ENCODE results near the gene SLC29A4. TPM values are rescaled to one million over a fixed set of nuclear protein-coding genes. Genes with fewer than 3 reads are reported as not detected.
"Not testable (repeated sequence)": the region's sequence is repeated elsewhere in the genome, so short reads cannot be mapped to it uniquely, and the experiment has no call there.

SLC29A4 gene
- total and polyA plus RNA-seq, 11 donors, result 1.6 to 7.3 (median 3.2) TPM

DNA sequence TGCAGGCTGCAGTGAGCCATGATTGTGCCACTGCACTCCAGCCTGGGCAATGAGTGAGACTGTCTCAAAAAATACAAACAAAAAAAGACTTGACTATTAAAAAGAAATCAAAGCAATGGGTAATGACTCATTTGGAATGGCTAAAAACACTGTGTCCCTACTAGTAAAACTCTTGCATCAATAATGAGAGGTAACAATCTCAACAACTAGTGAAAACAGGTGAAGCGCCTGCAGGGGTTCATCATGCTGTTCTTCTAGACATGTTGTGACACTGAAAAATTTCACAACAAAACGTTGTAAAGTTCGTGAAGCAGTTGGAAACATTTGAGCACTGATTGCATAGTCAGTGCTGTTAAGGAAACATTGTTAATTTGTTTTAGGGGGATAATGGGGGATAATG, 26.9 kb upstream of the SLC29A4 start:
- no peaks in the 10 kb centered on the region for H3K4me1 ChIP-seq
- ATAC-seq (no peak), DNase-seq (no peak)
- intact Hi-C loops (cut with DNase I), result no loop called here
- no peaks in the 10 kb centered on the region for H3K36me3 ChIP-seq
- H3K27me3 ChIP-seq, result peaks cover 0 to 4% (median 0%) of the 10 kb centered on the region in 9 donors
- H3K27ac ChIP-seq, result no peak overlapping the region
- no peaks in the 10 kb centered on the region for H3K9me3 ChIP-seq
- H3K4me3 ChIP-seq, result no peak overlapping the region
- TF ChIP-seq POLR2A (IDR thresholded peaks at IDR 0.05), result no peak
- TF ChIP-seq, protein P1, sequence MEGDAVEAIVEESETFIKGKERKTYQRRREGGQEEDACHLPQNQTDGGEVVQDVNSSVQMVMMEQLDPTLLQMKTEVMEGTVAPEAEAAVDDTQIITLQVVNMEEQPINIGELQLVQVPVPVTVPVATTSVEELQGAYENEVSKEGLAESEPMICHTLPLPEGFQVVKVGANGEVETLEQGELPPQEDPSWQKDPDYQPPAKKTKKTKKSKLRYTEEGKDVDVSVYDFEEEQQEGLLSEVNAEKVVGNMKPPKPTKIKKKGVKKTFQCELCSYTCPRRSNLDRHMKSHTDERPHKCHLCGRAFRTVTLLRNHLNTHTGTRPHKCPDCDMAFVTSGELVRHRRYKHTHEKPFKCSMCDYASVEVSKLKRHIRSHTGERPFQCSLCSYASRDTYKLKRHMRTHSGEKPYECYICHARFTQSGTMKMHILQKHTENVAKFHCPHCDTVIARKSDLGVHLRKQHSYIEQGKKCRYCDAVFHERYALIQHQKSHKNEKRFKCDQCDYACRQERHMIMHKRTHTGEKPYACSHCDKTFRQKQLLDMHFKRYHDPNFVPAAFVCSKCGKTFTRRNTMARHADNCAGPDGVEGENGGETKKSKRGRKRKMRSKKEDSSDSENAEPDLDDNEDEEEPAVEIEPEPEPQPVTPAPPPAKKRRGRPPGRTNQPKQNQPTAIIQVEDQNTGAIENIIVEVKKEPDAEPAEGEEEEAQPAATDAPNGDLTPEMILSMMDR (IDR thresholded peaks at IDR 0.05), result no peak
- 71 to 78% (median 73%) methylated on average over 3 of the region's 3 CpGs for WGBS, 4 donors

DNA sequence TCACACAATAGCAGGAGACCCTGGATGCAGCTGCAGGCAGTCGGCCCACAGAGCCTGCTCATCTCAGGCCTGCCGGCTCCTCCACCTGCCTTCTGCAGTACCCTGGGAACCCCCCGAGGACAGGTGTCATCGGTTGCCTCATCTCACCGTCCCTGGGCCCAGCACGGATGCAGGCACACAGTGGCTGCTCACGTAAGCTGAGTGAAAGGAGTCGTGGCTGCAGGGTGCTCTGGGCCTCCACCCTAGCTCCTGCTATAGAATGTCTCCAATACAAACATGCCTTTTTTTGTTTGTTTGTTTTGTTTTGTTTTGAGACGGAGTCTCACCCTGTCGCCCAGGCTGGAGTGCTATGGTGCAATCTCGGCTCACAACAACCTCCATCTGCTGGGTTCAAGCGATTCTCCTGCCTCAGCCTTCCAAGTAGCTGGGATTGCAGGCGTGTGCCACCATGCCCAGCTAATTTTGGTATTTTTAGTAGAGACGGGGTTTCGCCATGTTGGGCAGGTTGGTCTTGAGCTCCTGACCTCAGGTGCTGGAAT, 22.1 kb upstream of the SLC29A4 start:
- H3K9me3 ChIP-seq; intact Hi-C loops (cut with DNase I); H3K36me3 ChIP-seq; H3K4me3 ChIP-seq; ATAC-seq; H3K27me3 ChIP-seq; H3K4me1 ChIP-seq; DNase-seq; H3K27ac ChIP-seq: not testable (repeated sequence)
- 90 to 92% (median 92%) methylated on average over 14 to 15 of the region's 15 CpGs for WGBS, 4 donors

DNA sequence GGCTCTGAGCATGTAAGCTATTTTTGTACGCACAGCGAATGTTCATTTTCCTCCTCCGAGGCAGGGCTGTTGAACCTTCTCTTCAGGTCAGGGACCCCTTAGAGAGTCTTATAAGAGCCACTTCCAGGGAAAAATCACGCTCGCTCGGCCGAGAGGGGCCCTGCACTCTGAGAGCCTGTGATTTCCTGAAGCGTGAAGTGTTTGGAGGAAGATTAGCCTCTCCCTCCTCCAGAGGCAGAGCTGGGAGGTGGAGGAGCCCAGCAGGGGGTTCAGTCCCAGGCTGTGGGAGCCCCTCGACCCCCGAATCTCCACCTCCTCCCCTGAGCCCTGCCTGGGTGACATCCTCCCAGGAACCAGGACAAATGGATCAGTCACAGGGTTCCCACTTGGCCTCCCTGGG, 19.7 kb upstream of the SLC29A4 start:
- H3K36me3 ChIP-seq; H3K9me3 ChIP-seq; intact Hi-C loops (cut with DNase I); DNase-seq; ATAC-seq; H3K27ac ChIP-seq; H3K27me3 ChIP-seq; H3K4me1 ChIP-seq; H3K4me3 ChIP-seq: not testable (repeated sequence)
- 67 to 75% (median 70%) methylated on average over 10 of the region's 10 CpGs for WGBS, 4 donors

DNA sequence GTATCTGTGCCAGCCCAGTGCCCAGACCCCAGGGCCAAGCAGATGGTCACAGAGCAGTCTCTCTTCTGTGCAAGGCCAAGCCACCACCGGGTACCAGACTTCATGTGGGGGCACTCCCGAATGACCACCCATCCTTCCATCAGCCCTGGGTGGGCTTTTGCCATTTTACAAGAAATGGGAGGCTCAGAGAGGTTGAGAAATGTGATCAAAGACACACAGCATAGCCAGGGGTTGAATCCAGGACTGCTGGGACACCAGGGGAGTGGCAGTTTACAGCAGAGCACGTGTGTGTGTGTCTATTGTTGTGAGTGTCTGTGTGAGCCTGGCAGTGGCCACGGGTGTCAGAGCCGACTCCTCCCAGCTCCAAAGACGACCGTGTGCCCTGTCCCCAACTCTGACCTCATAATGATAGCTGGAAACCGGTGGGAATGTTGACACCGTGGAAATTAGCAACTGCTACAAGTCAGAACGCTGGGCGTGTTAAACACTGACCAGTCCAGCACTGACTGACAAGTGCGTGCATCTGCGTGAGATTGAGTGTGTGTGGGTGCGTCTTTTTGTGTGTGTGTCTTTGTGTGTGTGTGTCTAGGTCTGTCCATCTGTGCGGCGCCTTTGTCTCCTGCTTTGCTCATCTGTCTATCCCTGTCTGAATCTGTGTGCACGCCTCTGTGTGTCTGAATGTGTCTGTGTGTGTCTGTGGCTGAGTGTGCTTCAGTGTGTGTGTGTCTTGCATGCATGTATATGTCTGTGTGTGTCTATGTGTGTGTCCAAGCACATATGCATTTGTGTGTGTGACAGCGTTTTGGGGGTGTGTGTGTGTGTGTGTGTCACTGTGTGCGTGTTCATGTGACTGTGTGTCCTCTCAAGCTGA, 17.2 kb upstream of the SLC29A4 start:
- Histone ChIP-seq H3K36me3 (no peaks in the 10 kb centered on the region), H3K4me1 (no peaks in the 10 kb centered on the region), H3K9me3 (no peaks in the 10 kb centered on the region), H3K27ac (no peak overlapping the region), H3K4me3 (no peak overlapping the region), H3K27me3 (no peaks in the 10 kb centered on the region)
- intact Hi-C loops (cut with DNase I), result no loop called here
- TF ChIP-seq, protein P1 (IDR thresholded peaks at IDR 0.05), result no peak
- no peak for TF ChIP-seq POLR2A (IDR thresholded peaks at IDR 0.05)
- ATAC-seq (peak in 1 of 4 donors; percentile 30), DNase-seq (no peak)
- WGBS, 4 donors, result 55 to 64% (median 57%) methylated on average over 15 to 19 of the region's 19 CpGs

DNA sequence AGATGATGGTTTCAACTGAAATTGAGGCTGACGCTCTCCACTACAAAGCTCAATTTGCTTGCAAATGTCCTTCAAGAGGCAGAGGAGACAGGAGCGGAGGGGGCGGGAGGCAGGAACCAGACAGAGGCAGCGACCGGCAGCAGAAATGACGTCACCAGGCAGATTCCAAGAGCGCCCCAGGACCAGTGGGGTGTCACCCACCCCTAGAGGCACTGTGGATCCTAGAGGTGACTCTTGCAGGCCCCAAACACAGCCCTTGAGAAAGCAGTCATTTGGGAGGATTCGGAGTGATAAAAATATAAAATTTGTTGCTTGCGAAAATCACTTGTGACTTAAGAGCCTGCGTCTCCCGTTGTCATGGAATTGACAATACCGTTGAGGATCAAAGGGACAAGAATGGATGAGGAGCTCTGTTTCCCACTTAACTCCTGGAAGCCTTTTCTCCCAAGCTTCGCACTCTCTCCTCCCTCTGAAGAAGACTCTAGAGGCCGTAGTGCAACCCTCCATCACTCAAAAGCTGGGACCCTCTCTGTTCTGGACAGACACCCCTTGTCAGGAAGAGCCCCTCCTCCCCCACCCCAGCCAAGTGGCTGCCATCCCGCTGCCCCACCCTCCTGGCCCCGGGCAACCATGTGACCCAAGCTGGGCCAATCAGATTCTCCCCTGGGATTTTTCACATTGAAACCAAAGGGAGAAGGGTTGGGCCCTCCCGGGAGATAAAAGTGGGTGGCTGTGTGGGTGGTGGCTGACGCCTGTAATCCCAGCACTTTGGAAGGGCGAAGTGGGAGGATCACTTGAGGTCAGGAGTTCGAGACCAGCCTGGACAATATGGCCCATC, 16.3 kb upstream of the SLC29A4 start:
- intact Hi-C loops (cut with DNase I), result no loop called here
- Histone ChIP-seq H3K4me3 (no peak overlapping the region), H3K36me3 (no peaks in the 10 kb centered on the region), H3K27ac (no peak overlapping the region), H3K9me3 (no peaks in the 10 kb centered on the region), H3K4me1 (no peaks in the 10 kb centered on the region), H3K27me3 (no peaks in the 10 kb centered on the region)
- ATAC-seq (no peak), DNase-seq (no peak)
- TF ChIP-seq POLR2A (IDR thresholded peaks at IDR 0.05), result no peak
- TF ChIP-seq, protein P1 (IDR thresholded peaks at IDR 0.05), result no peak
- WGBS, 4 donors, result 63 to 70% (median 67%) methylated on average over 20 of the region's 20 CpGs

DNA sequence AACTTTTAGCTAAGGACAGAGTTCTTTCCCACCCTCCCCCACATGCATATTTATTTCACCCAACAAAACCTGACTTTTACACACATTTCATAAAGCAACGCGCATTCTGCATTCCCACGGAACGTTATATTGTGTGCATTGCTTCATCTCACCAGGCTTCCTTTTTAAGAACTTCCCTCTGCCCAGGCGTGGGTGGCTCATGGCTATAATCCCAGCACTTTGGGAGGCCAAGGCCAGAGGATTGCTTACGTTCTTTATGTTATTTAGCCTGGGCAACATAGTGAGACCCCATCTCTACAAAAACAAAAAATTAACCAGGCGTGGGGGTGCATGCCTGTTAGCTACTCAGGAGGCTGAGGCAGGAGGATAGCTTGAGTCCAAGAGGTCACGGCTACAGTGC, 14.9 kb upstream of the SLC29A4 start:
- H3K27me3 ChIP-seq; H3K4me1 ChIP-seq; intact Hi-C loops (cut with DNase I); ATAC-seq; H3K4me3 ChIP-seq; DNase-seq; H3K27ac ChIP-seq; H3K36me3 ChIP-seq; H3K9me3 ChIP-seq: not testable (repeated sequence)
- 86 to 90% (median 89%) methylated on average over 8 of the region's 8 CpGs for WGBS, 4 donors

DNA sequence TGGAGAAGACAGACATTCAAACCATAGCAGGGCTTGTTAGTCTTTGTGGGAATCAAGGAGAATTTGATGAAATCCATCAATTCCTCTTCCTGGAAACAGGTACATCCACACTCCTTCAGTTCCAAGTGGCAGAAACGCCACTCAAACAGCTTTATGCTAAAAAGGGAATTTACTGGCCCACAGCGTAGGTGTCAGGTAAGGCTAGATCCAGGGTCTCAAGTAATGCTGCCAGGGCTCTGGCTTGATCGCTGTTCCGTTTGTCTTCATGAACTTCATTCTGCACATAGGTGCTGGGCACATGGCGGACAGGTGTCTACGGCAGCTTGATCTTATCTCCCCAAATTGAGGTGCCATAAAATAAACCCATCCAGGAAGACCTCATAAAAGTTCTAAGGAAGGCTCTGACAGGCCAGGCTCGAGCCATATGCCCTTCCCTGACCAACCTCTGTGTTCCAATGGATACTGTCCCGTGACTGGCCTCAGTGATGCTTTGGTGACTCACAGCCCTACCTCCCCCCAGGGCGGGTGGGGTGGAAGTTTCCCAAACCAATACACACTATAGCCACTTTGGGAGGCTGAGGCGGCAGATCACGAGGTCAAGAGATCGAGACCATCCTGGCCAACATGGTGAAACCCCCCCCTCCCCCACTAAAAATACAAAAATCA, 12.6 kb upstream of the SLC29A4 start:
- H3K4me3 ChIP-seq; H3K4me1 ChIP-seq; DNase-seq; H3K36me3 ChIP-seq; H3K9me3 ChIP-seq; H3K27me3 ChIP-seq; intact Hi-C loops (cut with DNase I); H3K27ac ChIP-seq; ATAC-seq: not testable (repeated sequence)
- 78 to 96% (median 82%) methylated on average over 11 to 12 of the region's 12 CpGs for WGBS, 4 donors

All from heart left ventricle (tissue), 16 donors.